Thyroid gland (tissue), 4 donors: ENCODE measurements around the gene ULK1.

Source experiments
- CTCF ChIP-seq, 6 experiments: fragments of 200-600 bp in 3 of 6; fragments of 450-650 bp in 3 of 6; sonication (generic) in 3 of 6; IDR thresholded peaks; one replicate each; pipeline ENCODE4 v1.5.1; 2016 to 2019; ENCODE audit warnings: antibody characterized with exemption in 6 of 6, mild to moderate bottlenecking in 2 of 6, inconsistent platforms in 1 of 6, moderate library complexity in 1 of 6
- POLR2A ChIP-seq, 2 donors: fragments of 450-650 bp; IDR thresholded peaks; one replicate each; pipeline ENCODE4 v1.6.1; 2017; ENCODE audit warnings: antibody characterized with exemption in 2 of 2, mild to moderate bottlenecking in 2 of 2, moderate library complexity in 1 of 2

DNA sequence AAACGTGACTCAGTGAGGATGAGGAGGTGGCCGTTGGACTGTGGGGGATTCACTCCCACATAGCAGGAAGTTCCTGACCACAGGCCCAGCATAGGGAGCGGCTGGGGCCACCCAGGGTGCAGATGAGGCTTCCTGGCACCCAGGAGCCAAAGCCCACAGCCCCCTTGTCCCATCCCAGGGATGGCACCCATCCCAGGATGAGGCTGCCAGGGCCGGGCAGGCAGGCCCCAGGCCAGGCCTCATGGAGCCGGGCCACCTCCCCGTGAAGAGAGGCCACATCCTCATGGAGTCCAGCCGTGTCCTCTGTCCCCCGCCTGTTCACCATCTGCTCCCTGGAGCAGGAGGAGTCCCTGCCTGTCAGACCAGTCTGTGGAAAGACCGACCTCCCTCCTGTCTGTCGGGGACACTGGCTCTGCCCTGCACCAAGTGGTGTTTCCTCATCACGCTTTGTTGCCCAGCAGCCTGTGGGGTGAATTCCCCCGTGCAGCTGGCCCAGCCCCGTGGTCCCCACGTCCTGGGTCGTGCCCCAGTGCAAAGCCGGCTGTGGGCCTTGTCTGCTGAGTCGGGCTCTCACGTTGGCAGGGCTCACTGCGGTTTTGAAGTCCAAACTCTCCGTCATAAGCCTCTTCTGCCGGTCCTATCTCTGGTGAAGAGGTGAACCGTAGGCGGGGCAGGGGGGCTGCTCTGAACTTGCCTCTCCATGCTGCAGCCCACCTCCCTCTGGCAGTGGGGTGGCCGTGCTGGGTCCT is 41.7 kb upstream of the ULK1 start:
- TF ChIP-seq CTCF (IDR thresholded peaks at IDR 0.05) = no peak
- TF ChIP-seq POLR2A (IDR thresholded peaks at IDR 0.05) = no peak
